Fibroblast of lung (primary cell): ENCODE data around the gene PPP4R3B. TPM values are rescaled to one million over a fixed set of nuclear protein-coding genes. Genes with fewer than 3 reads are reported as not detected.

Experiments used
- DNase-seq, 2 donors: peaks; one replicate each; pipeline versions ENCODE4 v3.0.0 to v3.0.0-alpha.2; 2010; ENCODE audit warnings: low read depth in 2 of 2
- H2AFZ ChIP-seq: 2 replicates; pipeline ENCODE4 v1.5.1; 2012; ENCODE audit warnings: low read length, control low read depth, inconsistent platforms
- H3K27ac ChIP-seq: 2 replicates; pipeline ENCODE4 v1.5.1; 2011; ENCODE audit warnings: low read length, control low read depth; ENCODE audit not compliant: insufficient read depth
- H3K27me3 ChIP-seq: 2 replicates; pipeline ENCODE4 v1.5.1; 2011; ENCODE audit warnings: mild to moderate bottlenecking, low read length; ENCODE audit not compliant: control insufficient read depth, insufficient read depth
- H3K36me3 ChIP-seq: 2 replicates; pipeline ENCODE4 v1.5.1; 2011; ENCODE audit warnings: low read length; ENCODE audit not compliant: control insufficient read depth, insufficient read depth
- H3K4me1 ChIP-seq: 2 replicates; pipeline ENCODE4 v1.5.1; 2011; ENCODE audit warnings: low read length; ENCODE audit not compliant: control insufficient read depth, insufficient read depth; ENCODE audit errors: extremely low read depth
- H3K4me2 ChIP-seq: 2 replicates; pipeline ENCODE4 v1.5.1; 2011; ENCODE audit warnings: low read length, control low read depth; ENCODE audit not compliant: insufficient read depth; ENCODE audit errors: extremely low read depth
- H3K4me3 ChIP-seq, 4 experiments: fragments of 200-600 bp in 1 of 4; sonication (generic) in 1 of 4; replicated peaks in 1 of 4; 2 replicates each; pipeline ENCODE4 v1.5.1; 2011 to 2016; ENCODE audit warnings: low read length in 4 of 4, low read depth in 3 of 4, mild to moderate bottlenecking in 3 of 4, control low read depth in 2 of 4, inconsistent platforms in 1 of 4, mixed read lengths in 1 of 4; ENCODE audit not compliant: insufficient read depth in 1 of 4; ENCODE audit errors: control extremely low read depth in 1 of 4
- H3K79me2 ChIP-seq: 2 replicates; pipeline ENCODE4 v1.5.1; 2012; ENCODE audit warnings: mild to moderate bottlenecking, low read length, inconsistent platforms; ENCODE audit not compliant: control insufficient read depth, insufficient read depth
- H3K9ac ChIP-seq: 2 replicates; pipeline ENCODE4 v1.5.1; 2011; ENCODE audit warnings: mild to moderate bottlenecking, low read length, control low read depth; ENCODE audit not compliant: insufficient read depth
- H3K9me3 ChIP-seq: 2 replicates; pipeline ENCODE4 v1.5.1; 2012; ENCODE audit warnings: low read depth, low read length; ENCODE audit not compliant: control insufficient read depth, insufficient read depth
- H4K20me1 ChIP-seq: 2 replicates; pipeline ENCODE4 v1.5.1; 2011; ENCODE audit warnings: low read length; ENCODE audit not compliant: control insufficient read depth, insufficient read depth; ENCODE audit errors: extremely low read depth
- EZH2 ChIP-seq: IDR thresholded peaks from 2 replicates; pipeline ENCODE4 v1.5.1; 2012; ENCODE audit warnings: low read length, control low read depth, mild to moderate bottlenecking; ENCODE audit errors: missing control alignments
- polyA plus RNA-seq, 2 donors: library from polyadenylated mRNA; depleted of rRNA in 1 of 2; stranded (reverse) in 1 of 2; unstranded in 1 of 2; fragments of >200 nt; gene quantifications; 2 replicates each; pipeline ENCODE4 v1.2.1, GENCODE V29; 2011 to 2012; ENCODE audit warnings: missing spikeins in 1 of 2
- total RNA-seq: library from RNA; depleted of rRNA; stranded (reverse); fragments of >200 nt; gene quantifications from 2 replicates; pipeline ENCODE4 v1.2.1, GENCODE V29; 2014
- TF ChIP-seq, protein P1 (sequence below), 2 donors: IDR thresholded peaks in 1 of 2; conservative IDR thresholded peaks in 1 of 2; 1 replicate in 1 of 2; 2 replicates in 1 of 2; pipeline ENCODE4 v1.5.1; 2011 to 2012; ENCODE audit warnings: low read length in 2 of 2, control low read depth in 1 of 2, inconsistent platforms in 1 of 2, low read depth in 1 of 2, mild to moderate bottlenecking in 1 of 2

Gene PPP4R3B
- total and polyA plus RNA-seq, 2 donors (not counting 1 experiment from before 2014, with no cell fraction given), result 27.5 to 51.4 TPM

DNA sequence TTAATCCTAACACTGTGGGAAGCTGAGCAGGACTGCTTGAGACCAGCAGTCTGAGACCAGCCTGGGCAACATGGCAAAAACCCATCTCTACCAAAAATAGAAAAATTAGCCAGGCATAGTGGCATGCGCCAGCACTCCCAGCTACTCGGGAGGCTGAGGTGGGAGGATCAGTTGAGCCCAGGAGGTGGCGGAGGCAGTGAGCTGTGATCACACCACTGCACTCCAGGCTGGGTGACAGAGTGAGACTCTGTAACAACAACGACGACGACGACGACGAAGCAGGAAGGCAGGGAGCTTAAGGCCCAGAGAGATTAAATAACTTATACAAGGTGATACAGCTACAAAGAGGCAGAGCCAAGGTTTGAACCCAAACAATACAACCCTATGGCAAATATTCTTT lies 60.6 kb downstream of the PPP4R3B start:
- H3K79me2 ChIP-seq, result no peaks in the 10 kb centered on the region

GRCh38 chr2:55555977-55556376 lies 61.4 kb downstream of the PPP4R3B start:
- H3K4me2 ChIP-seq, result no peak overlapping the region
- TF ChIP-seq, protein P1, sequence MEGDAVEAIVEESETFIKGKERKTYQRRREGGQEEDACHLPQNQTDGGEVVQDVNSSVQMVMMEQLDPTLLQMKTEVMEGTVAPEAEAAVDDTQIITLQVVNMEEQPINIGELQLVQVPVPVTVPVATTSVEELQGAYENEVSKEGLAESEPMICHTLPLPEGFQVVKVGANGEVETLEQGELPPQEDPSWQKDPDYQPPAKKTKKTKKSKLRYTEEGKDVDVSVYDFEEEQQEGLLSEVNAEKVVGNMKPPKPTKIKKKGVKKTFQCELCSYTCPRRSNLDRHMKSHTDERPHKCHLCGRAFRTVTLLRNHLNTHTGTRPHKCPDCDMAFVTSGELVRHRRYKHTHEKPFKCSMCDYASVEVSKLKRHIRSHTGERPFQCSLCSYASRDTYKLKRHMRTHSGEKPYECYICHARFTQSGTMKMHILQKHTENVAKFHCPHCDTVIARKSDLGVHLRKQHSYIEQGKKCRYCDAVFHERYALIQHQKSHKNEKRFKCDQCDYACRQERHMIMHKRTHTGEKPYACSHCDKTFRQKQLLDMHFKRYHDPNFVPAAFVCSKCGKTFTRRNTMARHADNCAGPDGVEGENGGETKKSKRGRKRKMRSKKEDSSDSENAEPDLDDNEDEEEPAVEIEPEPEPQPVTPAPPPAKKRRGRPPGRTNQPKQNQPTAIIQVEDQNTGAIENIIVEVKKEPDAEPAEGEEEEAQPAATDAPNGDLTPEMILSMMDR (conservative IDR thresholded peaks at IDR 0.05 in 1 of 2, IDR thresholded peaks at IDR 0.05 in 1 of 2; ENCODE audit: low read depth in 1 of 2, low read length in 2 of 2), result no peak
- TF ChIP-seq EZH2, result no peak

More for the DNA sequence above, 60.6 kb downstream of the PPP4R3B start:
- Histone ChIP-seq H3K27me3 (no peaks in the 10 kb centered on the region), H3K9me3 (no peaks in the 10 kb centered on the region), H3K4me3 (no peak overlapping the region), H3K36me3 (peaks cover 9% of the 10 kb centered on the region), H3K9ac (no peak overlapping the region), H3K4me2 (no peak overlapping the region), H4K20me1 (no peaks in the 10 kb centered on the region), H3K27ac (no peak overlapping the region), H3K4me1 (no peaks in the 10 kb centered on the region), H2AFZ (no peak overlapping the region)
- TF ChIP-seq, protein P1 (conservative IDR thresholded peaks at IDR 0.05 in 1 of 2, IDR thresholded peaks at IDR 0.05 in 1 of 2; ENCODE audit: low read depth in 1 of 2, low read length in 2 of 2), result no peak
- TF ChIP-seq EZH2, result no peak
- no peak for DNase-seq

GRCh38 chr2:55553321-55553720 lies 64.1 kb downstream of the PPP4R3B start:
- H3K4me3 ChIP-seq, result no peak overlapping the region
- H4K20me1 ChIP-seq, result no peaks in the 10 kb centered on the region
- no peaks in the 10 kb centered on the region for H3K27me3 ChIP-seq
- no peak overlapping the region for H3K4me2 ChIP-seq
- H3K27ac ChIP-seq, result no peak overlapping the region
- H3K36me3 ChIP-seq, result peaks cover 5% of the 10 kb centered on the region
- DNase-seq, result no peak
- H3K9ac ChIP-seq, result no peak overlapping the region
- H3K79me2 ChIP-seq, result no peaks in the 10 kb centered on the region
- H3K4me1 ChIP-seq, result no peaks in the 10 kb centered on the region
- no peak overlapping the region for H2AFZ ChIP-seq
- H3K9me3 ChIP-seq, result no peaks in the 10 kb centered on the region
- TF ChIP-seq, protein P1 (conservative IDR thresholded peaks at IDR 0.05 in 1 of 2, IDR thresholded peaks at IDR 0.05 in 1 of 2; ENCODE audit: low read depth in 1 of 2, low read length in 2 of 2), result no peak
- TF ChIP-seq EZH2, result no peak

More at GRCh38 chr2:55555977-55556376, 61.4 kb downstream of the PPP4R3B start:
- Histone ChIP-seq H3K9ac (no peak overlapping the region), H4K20me1 (no peaks in the 10 kb centered on the region), H2AFZ (no peak overlapping the region), H3K27me3 (no peaks in the 10 kb centered on the region), H3K27ac (no peak overlapping the region), H3K36me3 (peaks cover 6% of the 10 kb centered on the region), H3K4me1 (no peaks in the 10 kb centered on the region), H3K9me3 (no peaks in the 10 kb centered on the region), H3K79me2 (no peaks in the 10 kb centered on the region), H3K4me3 (no peak overlapping the region)
- peak in 1 of 2 donors; percentile 57 for DNase-seq
